H9 (cell line): Measurements from ENCODE around the gene PRSS3. TPM values are rescaled to one million over a fixed set of nuclear protein-coding genes. Genes with fewer than 3 reads are reported as not detected.

Experiments used
- DNase-seq: peaks from one replicate; pipeline ENCODE4 v3.0.0-alpha.2; 2017
- H2AFZ ChIP-seq: one replicate; pipeline ENCODE4 v1.6.1; 2013; ENCODE audit warnings: mild to moderate bottlenecking, low read length, control low read depth, moderate library complexity
- H2AK5ac ChIP-seq: 2 replicates; pipeline ENCODE4 v1.6.1; 2013; ENCODE audit warnings: low read length, control low read depth, mixed read lengths; ENCODE audit not compliant: insufficient read length
- H2BK120ac ChIP-seq: one replicate; pipeline ENCODE4 v1.6.1; 2013; ENCODE audit warnings: low read depth, mild to moderate bottlenecking, low read length, control low read depth, inconsistent platforms; ENCODE audit not compliant: poor library complexity, severe bottlenecking
- H2BK12ac ChIP-seq: 2 replicates; pipeline ENCODE4 v1.6.1; 2013; ENCODE audit warnings: low read length, control low read depth, mixed read lengths, low read depth; ENCODE audit not compliant: insufficient read length
- H2BK15ac ChIP-seq: 2 replicates; pipeline ENCODE4 v1.6.1; 2013; ENCODE audit warnings: low read depth, low read length, control low read depth
- H2BK20ac ChIP-seq: one replicate; pipeline ENCODE4 v1.6.1; 2013; ENCODE audit warnings: low read depth, mild to moderate bottlenecking, low read length, control low read depth, inconsistent platforms; ENCODE audit not compliant: poor library complexity, severe bottlenecking
- H2BK5ac ChIP-seq: 2 replicates; pipeline ENCODE4 v1.6.1; 2013; ENCODE audit warnings: low read length, control low read depth, mixed read lengths; ENCODE audit not compliant: insufficient read length
- H3K14ac ChIP-seq: 2 replicates; pipeline ENCODE4 v1.6.1; 2013; ENCODE audit warnings: low read length, control low read depth; ENCODE audit not compliant: insufficient read depth
- H3K18ac ChIP-seq: 2 replicates; pipeline ENCODE4 v1.6.1; 2013; ENCODE audit warnings: low read depth, mild to moderate bottlenecking, mixed read lengths, low read length, control low read depth; ENCODE audit not compliant: insufficient read length
- H3K23ac ChIP-seq: 2 replicates; pipeline ENCODE4 v1.6.1; 2013; ENCODE audit warnings: low read length, control low read depth, mixed read lengths, low read depth; ENCODE audit not compliant: insufficient read length
- H3K23me2 ChIP-seq: 2 replicates; pipeline ENCODE4 v1.6.1; 2013; ENCODE audit warnings: low read depth, mild to moderate bottlenecking, mixed read lengths, low read length, control low read depth; ENCODE audit not compliant: insufficient read length, poor library complexity, severe bottlenecking
- H3K27ac ChIP-seq: 2 replicates; pipeline ENCODE4 v1.5.1; 2013; ENCODE audit warnings: low read length, control low read depth, mixed read lengths, low read depth; ENCODE audit not compliant: insufficient read length
- H3K27me3 ChIP-seq: 2 replicates; pipeline ENCODE4 v1.6.1; 2013; ENCODE audit warnings: low read length, control low read depth, inconsistent platforms; ENCODE audit not compliant: insufficient read depth
- H3K4ac ChIP-seq: 2 replicates; pipeline ENCODE4 v1.6.1; 2013; ENCODE audit warnings: low read depth, mild to moderate bottlenecking, control low read depth, inconsistent platforms, low read length, moderate library complexity
- H3K4me1 ChIP-seq: 2 replicates; pipeline ENCODE4 v1.6.1; 2013; ENCODE audit warnings: low read length, control low read depth, inconsistent platforms; ENCODE audit not compliant: insufficient read depth
- H3K4me2 ChIP-seq: 2 replicates; pipeline ENCODE4 v1.6.1; 2013; ENCODE audit warnings: low read length, control low read depth, mixed read lengths; ENCODE audit not compliant: insufficient read length, insufficient read depth
- H3K56ac ChIP-seq: 2 replicates; pipeline ENCODE4 v1.6.1; 2013; ENCODE audit warnings: low read depth, mild to moderate bottlenecking, mixed read lengths, low read length, control low read depth; ENCODE audit not compliant: insufficient read length
- H3K79me1 ChIP-seq: 2 replicates; pipeline ENCODE4 v1.6.1; 2013; ENCODE audit warnings: low read depth, mild to moderate bottlenecking, moderate library complexity, low read length, control low read depth, inconsistent platforms; ENCODE audit not compliant: insufficient read depth, poor library complexity, severe bottlenecking
- H3K79me2 ChIP-seq: 2 replicates; pipeline ENCODE4 v1.6.1; 2013; ENCODE audit warnings: low read length, control low read depth, inconsistent platforms; ENCODE audit not compliant: insufficient read depth
- H3K9ac ChIP-seq: 2 replicates; pipeline ENCODE4 v1.6.1; 2013; ENCODE audit warnings: low read length, control low read depth, mixed read lengths; ENCODE audit not compliant: insufficient read length; ENCODE audit errors: extremely low read depth
- H3K9me3 ChIP-seq: one replicate; pipeline ENCODE4 v1.6.1; 2013; ENCODE audit warnings: low read depth, low read length, inconsistent platforms; ENCODE audit not compliant: control insufficient read depth
- H3T11ph ChIP-seq: one replicate; pipeline ENCODE4 v1.6.1; 2013; ENCODE audit warnings: mild to moderate bottlenecking, low read length, control low read depth, inconsistent platforms
- H4K20me1 ChIP-seq: one replicate; pipeline ENCODE4 v1.6.1; 2013; ENCODE audit not compliant: control insufficient read depth, insufficient read length, insufficient read depth
- H4K5ac ChIP-seq: 2 replicates; pipeline ENCODE4 v1.6.1; 2013; ENCODE audit warnings: low read depth, mild to moderate bottlenecking, mixed read lengths, low read length, control low read depth; ENCODE audit not compliant: insufficient read length
- H4K8ac ChIP-seq: replicated peaks from 2 replicates; pipeline ENCODE4 v1.6.1; 2013; ENCODE audit warnings: low read length, control low read depth, mixed read lengths, low read depth; ENCODE audit not compliant: insufficient read length
- H4K91ac ChIP-seq: 2 replicates; pipeline ENCODE4 v1.6.1; 2013; ENCODE audit warnings: low read depth, mild to moderate bottlenecking, moderate library complexity, mixed read lengths, low read length, control low read depth; ENCODE audit not compliant: insufficient read length
- H3K27ac Mint-ChIP-seq, 3 experiments: 2 replicates in 2 of 3; 3 replicates in 1 of 3; pipeline ENCODE4 v1.8.0; 2020 to 2021; ENCODE audit warnings: mixed read lengths in 3 of 3, mild to moderate bottlenecking in 1 of 3, moderate library complexity in 1 of 3
- H3K27me3 Mint-ChIP-seq: 2 replicates; pipeline ENCODE4 v1.8.0; 2021; ENCODE audit warnings: low read depth, mild to moderate bottlenecking, moderate library complexity, mixed read lengths
- H3K36me3 Mint-ChIP-seq, 3 experiments: 2 replicates in 2 of 3; 3 replicates in 1 of 3; pipeline ENCODE4 v1.8.0; 2020 to 2021; ENCODE audit warnings: low read depth in 3 of 3, mixed read lengths in 3 of 3; ENCODE audit not compliant: insufficient read depth in 1 of 3
- H3K4me1 Mint-ChIP-seq, 2 experiments: 2 replicates each; pipeline ENCODE4 v1.8.0; 2020; ENCODE audit warnings: mixed read lengths in 2 of 2
- H3K4me3 Mint-ChIP-seq, 2 experiments: 2 replicates in 1 of 2; 3 replicates in 1 of 2; pipeline ENCODE4 v1.8.0; 2020 to 2021; ENCODE audit warnings: mild to moderate bottlenecking in 2 of 2, mixed read lengths in 2 of 2, moderate library complexity in 1 of 2
- H3K9me3 Mint-ChIP-seq, 2 experiments: 2 replicates in 1 of 2; 3 replicates in 1 of 2; pipeline ENCODE4 v1.8.0; 2020; ENCODE audit warnings: mild to moderate bottlenecking in 2 of 2, mixed read lengths in 2 of 2, moderate library complexity in 1 of 2
- whole genome bisulfite sequencing: extraction: QIAGEN DNeasy Blood & Tissue Kit; methylation state at CpG from one replicate; pipeline ENCODE4 v1.1.7; 2013; ENCODE audit warnings: missing lambda C conversion rate, low lambda C conversion rate, mixed read lengths; ENCODE audit not compliant: insufficient read length; ENCODE audit errors: extremely low coverage; 5-methylcytosine and 5-hydroxymethylcytosine counted together
- total RNA-seq: library from RNA; stranded (reverse); gene quantifications from 2 replicates; pipeline ENCODE4 v1.2.1, GENCODE V29; 2021
- TF ChIP-seq, protein P1 (sequence below): fragments of 200-600 bp; sonication (generic); conservative IDR thresholded peaks from 3 replicates; pipeline ENCODE4 v1.8.0; 2021; ENCODE audit warnings: antibody characterized with exemption, mild to moderate bottlenecking

The PRSS3 gene
- total RNA-seq, 1 experiment from 2014 or later = not detected

DNA sequence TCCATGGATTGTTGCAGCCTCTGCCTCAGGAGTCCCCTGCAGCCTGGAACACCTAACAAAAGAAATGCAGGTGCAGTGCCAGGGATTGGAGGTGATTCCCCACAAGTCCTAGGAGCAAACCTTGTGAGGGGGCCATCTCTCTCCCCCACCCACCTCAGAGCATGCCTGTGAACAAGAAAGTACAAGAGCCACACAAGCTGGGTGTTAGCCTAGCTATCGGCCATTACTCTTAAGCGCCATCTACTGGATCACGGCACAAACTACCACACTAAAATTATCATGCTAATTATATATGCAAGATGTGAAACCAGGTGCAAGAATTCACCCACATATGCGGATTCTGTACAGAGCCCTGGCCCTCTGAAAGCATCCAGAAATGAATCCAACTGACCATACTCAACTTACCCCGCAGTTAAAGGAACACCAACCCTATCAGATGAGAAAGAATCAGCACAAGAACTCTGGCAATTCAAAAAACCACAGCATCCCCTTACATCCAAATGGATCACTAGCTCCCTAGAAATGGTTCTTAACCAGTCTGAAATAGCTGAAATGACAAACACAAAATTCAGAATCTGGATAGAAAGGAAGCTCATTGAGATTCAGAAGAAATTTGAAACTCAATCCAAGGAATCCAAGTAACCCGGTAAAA is 16.5 kb upstream of the PRSS3 start:
- no peak overlapping the region for H2AFZ ChIP-seq
- H4K8ac ChIP-seq = no peak overlapping the region
- no peaks in the 10 kb centered on the region for H3K79me1 ChIP-seq
- DNase-seq = peak; percentile 74
- no peak overlapping the region for H3K4ac ChIP-seq
- H3K23ac ChIP-seq = no peak overlapping the region
- no peak overlapping the region for H3K4me3 Mint-ChIP-seq
- no peaks in the 10 kb centered on the region for H4K20me1 ChIP-seq
- H3K36me3 Mint-ChIP-seq = no peaks in the 10 kb centered on the region
- TF ChIP-seq, protein P1, sequence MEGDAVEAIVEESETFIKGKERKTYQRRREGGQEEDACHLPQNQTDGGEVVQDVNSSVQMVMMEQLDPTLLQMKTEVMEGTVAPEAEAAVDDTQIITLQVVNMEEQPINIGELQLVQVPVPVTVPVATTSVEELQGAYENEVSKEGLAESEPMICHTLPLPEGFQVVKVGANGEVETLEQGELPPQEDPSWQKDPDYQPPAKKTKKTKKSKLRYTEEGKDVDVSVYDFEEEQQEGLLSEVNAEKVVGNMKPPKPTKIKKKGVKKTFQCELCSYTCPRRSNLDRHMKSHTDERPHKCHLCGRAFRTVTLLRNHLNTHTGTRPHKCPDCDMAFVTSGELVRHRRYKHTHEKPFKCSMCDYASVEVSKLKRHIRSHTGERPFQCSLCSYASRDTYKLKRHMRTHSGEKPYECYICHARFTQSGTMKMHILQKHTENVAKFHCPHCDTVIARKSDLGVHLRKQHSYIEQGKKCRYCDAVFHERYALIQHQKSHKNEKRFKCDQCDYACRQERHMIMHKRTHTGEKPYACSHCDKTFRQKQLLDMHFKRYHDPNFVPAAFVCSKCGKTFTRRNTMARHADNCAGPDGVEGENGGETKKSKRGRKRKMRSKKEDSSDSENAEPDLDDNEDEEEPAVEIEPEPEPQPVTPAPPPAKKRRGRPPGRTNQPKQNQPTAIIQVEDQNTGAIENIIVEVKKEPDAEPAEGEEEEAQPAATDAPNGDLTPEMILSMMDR = peak; percentile 81
- H3K4me1 ChIP-seq = no peaks in the 10 kb centered on the region
- H3K27me3 Mint-ChIP-seq = no peaks in the 10 kb centered on the region; the same call in 1 of the 2 replicates
- no peaks in the 10 kb centered on the region for H3K27me3 ChIP-seq
- H2BK20ac ChIP-seq = no peak overlapping the region
- no peak overlapping the region for H2BK12ac ChIP-seq
- peaks cover 3 to 5% of the 10 kb centered on the region in 2 experiments for H3K4me1 Mint-ChIP-seq
- H3K4me2 ChIP-seq = no peak overlapping the region
- no peak overlapping the region for H3T11ph ChIP-seq
- no peak overlapping the region for H4K5ac ChIP-seq
- H3K14ac ChIP-seq = no peak overlapping the region
- no peak overlapping the region for H3K18ac ChIP-seq
- no peaks in the 10 kb centered on the region for H3K23me2 ChIP-seq
- H2BK15ac ChIP-seq = no peak overlapping the region
- H3K9me3 ChIP-seq = no peaks in the 10 kb centered on the region
- H2BK5ac ChIP-seq = no peak overlapping the region
- H3K56ac ChIP-seq = no peak overlapping the region
- whole genome bisulfite sequencing = no CpG with 5 or more reads among the region's 6 CpGs
- H2AK5ac ChIP-seq = no peak overlapping the region
- H3K79me2 ChIP-seq = no peaks in the 10 kb centered on the region
- no peak overlapping the region for H3K27ac ChIP-seq
- H3K9me3 Mint-ChIP-seq = no peaks in the 10 kb centered on the region
- H3K27ac Mint-ChIP-seq = no peak overlapping the region
- no peak overlapping the region for H3K9ac ChIP-seq
- H2BK120ac ChIP-seq = no peak overlapping the region
- no peak overlapping the region for H4K91ac ChIP-seq
